Esophagus squamous epithelium (tissue), 4 donors: ENCODE measurements around the gene NRM.
"Not testable (repeated sequence)": the region's sequence is repeated elsewhere in the genome, so short reads cannot be mapped to it uniquely, and the experiment has no call there.

Experiments used
- POLR2A ChIP-seq, 4 donors: fragments of 450-650 bp; IDR thresholded peaks; one replicate each; pipeline ENCODE4 v1.6.1; 2017; ENCODE audit warnings: antibody characterized with exemption in 4 of 4, mild to moderate bottlenecking in 4 of 4, moderate library complexity in 3 of 4
- TF ChIP-seq, protein P1 (sequence below), 6 experiments: fragments of 450-650 bp in 4 of 6; fragments of 200-600 bp in 2 of 6; sonication (generic) in 2 of 6; IDR thresholded peaks; one replicate each; pipeline ENCODE4 v1.5.1; 2016 to 2019; ENCODE audit warnings: antibody characterized with exemption in 6 of 6, mild to moderate bottlenecking in 4 of 6, moderate library complexity in 4 of 6

DNA sequence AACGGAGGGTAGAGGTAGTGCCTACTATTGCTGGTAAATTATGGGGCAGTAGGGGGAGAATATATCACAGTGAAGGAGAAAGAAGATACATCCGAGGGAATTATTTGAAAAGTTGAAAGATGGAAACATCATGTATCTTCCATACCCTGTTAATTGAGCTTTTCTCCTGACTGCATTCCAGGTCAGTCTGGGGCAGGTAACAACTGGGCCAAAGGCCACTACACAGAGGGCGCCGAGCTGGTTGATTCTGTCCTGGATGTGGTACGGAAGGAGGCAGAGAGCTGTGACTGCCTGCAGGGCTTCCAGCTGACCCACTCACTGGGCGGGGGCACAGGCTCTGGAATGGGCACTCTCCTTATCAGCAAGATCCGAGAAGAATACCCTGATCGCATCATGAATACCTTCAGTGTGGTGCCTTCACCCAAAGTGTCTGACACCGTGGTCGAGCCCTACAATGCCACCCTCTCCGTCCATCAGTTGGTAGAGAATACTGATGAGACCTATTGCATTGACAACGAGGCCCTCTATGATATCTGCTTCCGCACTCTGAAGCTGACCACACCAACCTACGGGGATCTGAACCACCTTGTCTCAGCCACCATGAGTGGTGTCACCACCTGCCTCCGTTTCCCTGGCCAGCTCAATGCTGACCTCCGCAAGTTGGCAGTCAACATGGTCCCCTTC is 32.5 kb upstream of the NRM start:
- TF ChIP-seq, protein P1, sequence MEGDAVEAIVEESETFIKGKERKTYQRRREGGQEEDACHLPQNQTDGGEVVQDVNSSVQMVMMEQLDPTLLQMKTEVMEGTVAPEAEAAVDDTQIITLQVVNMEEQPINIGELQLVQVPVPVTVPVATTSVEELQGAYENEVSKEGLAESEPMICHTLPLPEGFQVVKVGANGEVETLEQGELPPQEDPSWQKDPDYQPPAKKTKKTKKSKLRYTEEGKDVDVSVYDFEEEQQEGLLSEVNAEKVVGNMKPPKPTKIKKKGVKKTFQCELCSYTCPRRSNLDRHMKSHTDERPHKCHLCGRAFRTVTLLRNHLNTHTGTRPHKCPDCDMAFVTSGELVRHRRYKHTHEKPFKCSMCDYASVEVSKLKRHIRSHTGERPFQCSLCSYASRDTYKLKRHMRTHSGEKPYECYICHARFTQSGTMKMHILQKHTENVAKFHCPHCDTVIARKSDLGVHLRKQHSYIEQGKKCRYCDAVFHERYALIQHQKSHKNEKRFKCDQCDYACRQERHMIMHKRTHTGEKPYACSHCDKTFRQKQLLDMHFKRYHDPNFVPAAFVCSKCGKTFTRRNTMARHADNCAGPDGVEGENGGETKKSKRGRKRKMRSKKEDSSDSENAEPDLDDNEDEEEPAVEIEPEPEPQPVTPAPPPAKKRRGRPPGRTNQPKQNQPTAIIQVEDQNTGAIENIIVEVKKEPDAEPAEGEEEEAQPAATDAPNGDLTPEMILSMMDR (IDR thresholded peaks at IDR 0.05), result not testable (repeated sequence)
- not testable (repeated sequence) for TF ChIP-seq POLR2A (IDR thresholded peaks at IDR 0.05)
